GM23338 (cell line): ENCODE measurements around the gene RPAP2. TPM values are rescaled to one million over a fixed set of nuclear protein-coding genes. Genes with fewer than 3 reads are reported as not detected.

ENCODE experiments used
- ATAC-seq: fragments of 200-7000 bp; cut with Tn5 transposase; 3 replicates; pipeline ENCODE4 v1.9.1; 2020
- DNase-seq: peaks from one replicate; pipeline ENCODE4 v3.0.0-alpha.2; 2015; ENCODE audit warnings: low spot score
- H2AFZ ChIP-seq: fragments of 200-600 bp; sonication (generic); 2 replicates; pipeline ENCODE4 v1.8.0; 2016; ENCODE audit warnings: antibody characterized with exemption, mild to moderate bottlenecking, moderate library complexity
- H3F3A ChIP-seq: fragments of 200-600 bp; sonication (generic); replicated peaks from 2 replicates; pipeline ENCODE4 v1.8.0; 2017; ENCODE audit warnings: antibody characterized with exemption, mixed run types, low read depth
- H3K27ac ChIP-seq: fragments of 200-600 bp; sonication (generic); 2 replicates; pipeline ENCODE4 v1.6.1; 2016; ENCODE audit warnings: low read depth
- H3K27me3 ChIP-seq: fragments of 200-600 bp; sonication (generic); 2 replicates; pipeline ENCODE4 v1.8.0; 2016; ENCODE audit warnings: mild to moderate bottlenecking, mixed run types, moderate library complexity; ENCODE audit not compliant: insufficient read depth
- H3K36me3 ChIP-seq: fragments of 200-600 bp; sonication (generic); 2 replicates; pipeline ENCODE4 v1.8.0; 2016; ENCODE audit warnings: mild to moderate bottlenecking; ENCODE audit not compliant: insufficient read depth
- H3K4me1 ChIP-seq: fragments of 200-600 bp; sonication (generic); 2 replicates; pipeline ENCODE4 v1.8.0; 2016; ENCODE audit warnings: mild to moderate bottlenecking, moderate library complexity; ENCODE audit not compliant: insufficient read depth
- H3K4me2 ChIP-seq: fragments of 200-600 bp; sonication (generic); 2 replicates; pipeline ENCODE4 v1.7.1; 2017; ENCODE audit warnings: mixed run types
- H3K4me3 ChIP-seq: fragments of 200-600 bp; sonication (generic); 2 replicates; pipeline ENCODE4 v1.6.1; 2016; ENCODE audit warnings: mixed run types
- H3K79me2 ChIP-seq: fragments of 200-600 bp; sonication (generic); replicated peaks from 2 replicates; pipeline ENCODE4 v1.8.0; 2017; ENCODE audit warnings: mild to moderate bottlenecking; ENCODE audit not compliant: insufficient read depth
- H3K9me2 ChIP-seq: fragments of 200-600 bp; sonication (generic); 2 replicates; pipeline ENCODE4 v1.8.0; 2017; ENCODE audit not compliant: insufficient read depth
- H4K20me1 ChIP-seq: fragments of 200-600 bp; sonication (generic); replicated peaks from 2 replicates; pipeline ENCODE4 v1.8.0; 2017; ENCODE audit warnings: mild to moderate bottlenecking; ENCODE audit not compliant: insufficient read depth
- H3K27ac Mint-ChIP-seq: 2 replicates; pipeline ENCODE4 v1.8.0; 2020; ENCODE audit warnings: inconsistent platforms, mild to moderate bottlenecking, moderate library complexity, mixed read lengths
- H3K27me3 Mint-ChIP-seq: 3 replicates; pipeline ENCODE4 v1.8.0; 2022; ENCODE audit warnings: low read depth, mild to moderate bottlenecking, moderate library complexity, mixed read lengths, inconsistent platforms; ENCODE audit not compliant: insufficient read depth, poor library complexity
- H3K36me3 Mint-ChIP-seq: 3 replicates; pipeline ENCODE4 v1.8.0; 2021; ENCODE audit warnings: low read depth, mild to moderate bottlenecking, inconsistent platforms, moderate library complexity, mixed read lengths
- H3K4me1 Mint-ChIP-seq: 3 replicates; pipeline ENCODE4 v1.8.0; 2020; ENCODE audit warnings: mild to moderate bottlenecking, inconsistent platforms, mixed read lengths
- H3K4me3 Mint-ChIP-seq: 3 replicates; pipeline ENCODE4 v1.8.0; 2021; ENCODE audit warnings: moderate library complexity, mild to moderate bottlenecking, inconsistent platforms, mixed read lengths
- H3K9me3 Mint-ChIP-seq: 3 replicates; pipeline ENCODE4 v1.8.0; 2020; ENCODE audit warnings: moderate library complexity, mild to moderate bottlenecking, inconsistent platforms, mixed read lengths
- CREB1 ChIP-seq: fragments of 250-450 bp; sonication (Bioruptor Pico); IDR thresholded peaks from 2 replicates; pipeline ENCODE4 v1.5.0; 2020; ENCODE audit warnings: low read depth, mild to moderate bottlenecking, moderate library complexity
- EZH2 ChIP-seq: fragments of 200-600 bp; sonication (generic); IDR thresholded peaks from one replicate; pipeline ENCODE4 v1.8.0; 2017; ENCODE audit warnings: antibody characterized with exemption, mild to moderate bottlenecking, low read depth; ENCODE audit not compliant: unreplicated experiment
- EZH2phosphoT487 ChIP-seq: fragments of 200-600 bp; sonication (generic); IDR thresholded peaks from one replicate; pipeline ENCODE4 v1.8.1; 2018; ENCODE audit warnings: antibody characterized with exemption; ENCODE audit not compliant: unreplicated experiment
- JUNB ChIP-seq: IDR thresholded peaks from one replicate; pipeline ENCODE4 v1.6.1; 2016; ENCODE audit warnings: antibody characterized with exemption; ENCODE audit not compliant: unreplicated experiment
- NANOG ChIP-seq: IDR thresholded peaks from 2 replicates; pipeline ENCODE4 v1.6.1; 2016; ENCODE audit warnings: antibody characterized with exemption, borderline replicate concordance
- POLR2AphosphoS5 ChIP-seq: IDR thresholded peaks from 2 replicates; pipeline ENCODE4 v1.6.1; 2016; ENCODE audit warnings: antibody characterized with exemption, low read depth
- STAT1 ChIP-seq: IDR thresholded peaks from one replicate; pipeline ENCODE4 v1.6.1; 2016; ENCODE audit warnings: antibody characterized with exemption; ENCODE audit not compliant: unreplicated experiment
- ZNF331 ChIP-seq: fragments of 250-450 bp; sonication (Bioruptor Pico); IDR thresholded peaks from 2 replicates; pipeline ENCODE4 v1.5.0; 2020; ENCODE audit warnings: low read depth, mild to moderate bottlenecking, moderate library complexity
- polyA plus RNA-seq: library from polyadenylated mRNA; unstranded; fragments of >200 nt; fragmentation: Nextera tagmentation; extraction: Ambion mirVana; gene quantifications from 2 replicates; pipeline ENCODE4 v1.2.1, GENCODE V29; 2016
- total RNA-seq: library from RNA; depleted of rRNA; stranded (reverse); fragments of >200 nt; shearing (Covaris generic); gene quantifications from 2 replicates; pipeline ENCODE4 v1.2.3, GENCODE V29; 2014
- TF ChIP-seq, protein P1 (sequence below): IDR thresholded peaks from one replicate; pipeline ENCODE4 v1.6.1; 2018; ENCODE audit warnings: antibody characterized with exemption; ENCODE audit not compliant: unreplicated experiment
- TF ChIP-seq, protein P2 (sequence below), 2 experiments: fragments of 200-600 bp in 1 of 2; sonication (generic) in 1 of 2; conservative IDR thresholded peaks; 2 replicates each; pipeline versions ENCODE4 v1.5.1 to v1.6.1; 2016 to 2017; ENCODE audit warnings: antibody characterized with exemption in 2 of 2, low read depth in 2 of 2, mild to moderate bottlenecking in 2 of 2, moderate library complexity in 1 of 2

The RPAP2 gene
- total and polyA plus RNA-seq, 2 experiments from 2014 or later, result 26.6 to 30.4 TPM

DNA sequence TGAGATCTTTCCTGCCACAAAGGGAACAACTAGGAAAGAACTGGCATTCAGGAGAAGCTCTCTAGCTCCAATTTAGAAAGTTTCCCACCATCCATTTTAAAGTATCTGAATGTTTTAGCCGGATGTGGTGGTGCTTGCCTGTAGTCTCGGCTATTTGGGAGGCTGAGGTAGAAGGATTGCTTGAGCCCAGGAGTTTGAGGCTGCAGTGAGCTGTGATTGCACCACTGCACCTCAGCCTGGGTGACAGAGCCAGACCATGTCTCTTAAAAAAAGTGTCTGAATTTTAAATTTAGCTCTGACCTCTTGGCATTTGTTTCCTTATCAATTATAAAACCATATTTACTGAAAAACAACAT is 67.2 kb downstream of the RPAP2 start:
- no peaks in the 10 kb centered on the region for H3K27me3 Mint-ChIP-seq
- H3K4me2 ChIP-seq, result no peak overlapping the region
- no peaks in the 10 kb centered on the region for H3K9me2 ChIP-seq
- ATAC-seq, result no peak
- H3K27ac ChIP-seq, result no peak overlapping the region
- DNase-seq, result no peak
- TF ChIP-seq, protein P1, sequence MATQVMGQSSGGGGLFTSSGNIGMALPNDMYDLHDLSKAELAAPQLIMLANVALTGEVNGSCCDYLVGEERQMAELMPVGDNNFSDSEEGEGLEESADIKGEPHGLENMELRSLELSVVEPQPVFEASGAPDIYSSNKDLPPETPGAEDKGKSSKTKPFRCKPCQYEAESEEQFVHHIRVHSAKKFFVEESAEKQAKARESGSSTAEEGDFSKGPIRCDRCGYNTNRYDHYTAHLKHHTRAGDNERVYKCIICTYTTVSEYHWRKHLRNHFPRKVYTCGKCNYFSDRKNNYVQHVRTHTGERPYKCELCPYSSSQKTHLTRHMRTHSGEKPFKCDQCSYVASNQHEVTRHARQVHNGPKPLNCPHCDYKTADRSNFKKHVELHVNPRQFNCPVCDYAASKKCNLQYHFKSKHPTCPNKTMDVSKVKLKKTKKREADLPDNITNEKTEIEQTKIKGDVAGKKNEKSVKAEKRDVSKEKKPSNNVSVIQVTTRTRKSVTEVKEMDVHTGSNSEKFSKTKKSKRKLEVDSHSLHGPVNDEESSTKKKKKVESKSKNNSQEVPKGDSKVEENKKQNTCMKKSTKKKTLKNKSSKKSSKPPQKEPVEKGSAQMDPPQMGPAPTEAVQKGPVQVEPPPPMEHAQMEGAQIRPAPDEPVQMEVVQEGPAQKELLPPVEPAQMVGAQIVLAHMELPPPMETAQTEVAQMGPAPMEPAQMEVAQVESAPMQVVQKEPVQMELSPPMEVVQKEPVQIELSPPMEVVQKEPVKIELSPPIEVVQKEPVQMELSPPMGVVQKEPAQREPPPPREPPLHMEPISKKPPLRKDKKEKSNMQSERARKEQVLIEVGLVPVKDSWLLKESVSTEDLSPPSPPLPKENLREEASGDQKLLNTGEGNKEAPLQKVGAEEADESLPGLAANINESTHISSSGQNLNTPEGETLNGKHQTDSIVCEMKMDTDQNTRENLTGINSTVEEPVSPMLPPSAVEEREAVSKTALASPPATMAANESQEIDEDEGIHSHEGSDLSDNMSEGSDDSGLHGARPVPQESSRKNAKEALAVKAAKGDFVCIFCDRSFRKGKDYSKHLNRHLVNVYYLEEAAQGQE, result no peak
- TF ChIP-seq STAT1 (no peak), EZH2 (no peak), ZNF331 (no peak)
- TF ChIP-seq, protein P2, sequence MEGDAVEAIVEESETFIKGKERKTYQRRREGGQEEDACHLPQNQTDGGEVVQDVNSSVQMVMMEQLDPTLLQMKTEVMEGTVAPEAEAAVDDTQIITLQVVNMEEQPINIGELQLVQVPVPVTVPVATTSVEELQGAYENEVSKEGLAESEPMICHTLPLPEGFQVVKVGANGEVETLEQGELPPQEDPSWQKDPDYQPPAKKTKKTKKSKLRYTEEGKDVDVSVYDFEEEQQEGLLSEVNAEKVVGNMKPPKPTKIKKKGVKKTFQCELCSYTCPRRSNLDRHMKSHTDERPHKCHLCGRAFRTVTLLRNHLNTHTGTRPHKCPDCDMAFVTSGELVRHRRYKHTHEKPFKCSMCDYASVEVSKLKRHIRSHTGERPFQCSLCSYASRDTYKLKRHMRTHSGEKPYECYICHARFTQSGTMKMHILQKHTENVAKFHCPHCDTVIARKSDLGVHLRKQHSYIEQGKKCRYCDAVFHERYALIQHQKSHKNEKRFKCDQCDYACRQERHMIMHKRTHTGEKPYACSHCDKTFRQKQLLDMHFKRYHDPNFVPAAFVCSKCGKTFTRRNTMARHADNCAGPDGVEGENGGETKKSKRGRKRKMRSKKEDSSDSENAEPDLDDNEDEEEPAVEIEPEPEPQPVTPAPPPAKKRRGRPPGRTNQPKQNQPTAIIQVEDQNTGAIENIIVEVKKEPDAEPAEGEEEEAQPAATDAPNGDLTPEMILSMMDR (conservative IDR thresholded peaks at IDR 0.05; ENCODE audit: low read depth in 2 of 2), result no peak
- H2AFZ ChIP-seq, result no peak overlapping the region
- no peaks in the 10 kb centered on the region for H3K9me3 Mint-ChIP-seq
- no peaks in the 10 kb centered on the region for H4K20me1 ChIP-seq
- H3F3A ChIP-seq, result no peaks in the 10 kb centered on the region
- no peak overlapping the region for H3K4me3 ChIP-seq
- no peak overlapping the region for H3K27ac Mint-ChIP-seq
- H3K36me3 ChIP-seq, result 0 out of 2 replicates have a peak, but pooled peaks cover 3% of the 10 kb centered on the region
- H3K4me3 Mint-ChIP-seq, result no peak overlapping the region
- H3K36me3 Mint-ChIP-seq, result no peaks in the 10 kb centered on the region
- H3K4me1 ChIP-seq, result no peaks in the 10 kb centered on the region
- no peaks in the 10 kb centered on the region for H3K4me1 Mint-ChIP-seq
- H3K79me2 ChIP-seq, result no peaks in the 10 kb centered on the region
- H3K27me3 ChIP-seq, result no peaks in the 10 kb centered on the region

DNA sequence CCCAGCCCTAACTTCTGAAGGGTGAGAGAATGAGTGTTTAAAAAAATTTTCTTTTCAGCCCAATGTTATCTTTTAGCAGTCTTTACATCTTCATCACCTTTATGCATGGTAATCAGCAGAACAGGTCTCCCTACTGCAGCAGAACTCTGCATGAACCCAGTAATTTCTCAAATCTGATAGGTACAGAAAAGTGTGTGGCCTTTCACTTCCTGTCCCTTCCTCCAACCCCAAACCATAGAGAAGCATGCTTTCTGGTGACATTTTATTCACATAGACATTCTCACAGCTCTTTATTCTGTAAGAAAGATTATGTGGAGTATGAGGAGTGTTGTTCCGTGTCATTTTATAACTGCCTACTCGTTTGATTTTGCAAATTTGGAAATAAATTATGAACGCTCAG is 68.6 kb downstream of the RPAP2 start:
- Mint-ChIP-seq H3K27me3 (no peaks in the 10 kb centered on the region), H3K4me3 (no peak overlapping the region), H3K9me3 (no peaks in the 10 kb centered on the region), H3K4me1 (no peaks in the 10 kb centered on the region), H3K36me3 (no peaks in the 10 kb centered on the region), H3K27ac (no peak overlapping the region)
- H3K27ac ChIP-seq, result no peak overlapping the region
- H3K4me1 ChIP-seq, result no peaks in the 10 kb centered on the region
- DNase-seq (no peak), ATAC-seq (no peak)
- H3K27me3 ChIP-seq, result no peaks in the 10 kb centered on the region
- H2AFZ ChIP-seq, result no peak overlapping the region
- no peak overlapping the region for H3K4me2 ChIP-seq
- H3K36me3 ChIP-seq, result 0 out of 2 replicates have a peak, but pooled peaks cover 3% of the 10 kb centered on the region
- no peaks in the 10 kb centered on the region for H3F3A ChIP-seq
- no peak overlapping the region for H3K4me3 ChIP-seq
- no peaks in the 10 kb centered on the region for H3K9me2 ChIP-seq
- H3K79me2 ChIP-seq, result no peaks in the 10 kb centered on the region
- no peaks in the 10 kb centered on the region for H4K20me1 ChIP-seq
- no peak for TF ChIP-seq NANOG
- no peak for TF ChIP-seq CREB1 (CRISPR knock-in tag)
- TF ChIP-seq, protein P2 (conservative IDR thresholded peaks at IDR 0.05; ENCODE audit: low read depth in 2 of 2), result no peak
- no peak for TF ChIP-seq ZNF331
- TF ChIP-seq, protein P1, result no peak
- no peak for TF ChIP-seq POLR2AphosphoS5
- TF ChIP-seq JUNB, result no peak
- TF ChIP-seq STAT1, result no peak
- TF ChIP-seq EZH2phosphoT487, result no peak
- no peak for TF ChIP-seq EZH2
